A549 treated with DMSO at 1 μM for 4 hours (cell line): Measurements from ENCODE around the gene MUC20. TPM values are rescaled to one million over a fixed set of nuclear protein-coding genes. Genes with fewer than 3 reads are reported as not detected.

ENCODE experiments used
- total RNA-seq: library from RNA; stranded (reverse); fragments of 200-300 nt; extraction: Qiagen RNA extraction; gene quantifications from 5 replicates; pipeline ENCODE4 v1.2.3, GENCODE V29; 2022; ENCODE audit warnings: low read depth

Gene MUC20
- total RNA-seq, result 0.36 to 1.1 TPM (median 0.57 TPM) in 5 replicates

GRCh38 chr3:195720831-195721506 is at the start of gene MUC20:
Gene MUC20, plus strand, starts transcription at chr3:195720978. Its CDS starts 30 bp downstream, at chr3:195721008.

Other genes starting within 250 kb of the MUC20 start
- 15.8 to 19.8 TPM (median 17.1 TPM) in 5 replicates for gene PPP1R2, start 177.7 kb upstream of the MUC20 start, total RNA-seq
- gene APOD, start 137.0 kb upstream of the MUC20 start, total RNA-seq, result 0.48 to 0.95 TPM (median 0.55 TPM) in 5 replicates
- 0.05 to 0.06 TPM in 2 of 5 replicates, not detected in the others for gene MUC4, start 91.0 kb downstream of the MUC20 start, total RNA-seq
- 16.5 to 20.4 TPM (median 18.7 TPM) in 5 replicates for gene TNK2, start 187.6 kb downstream of the MUC20 start, total RNA-seq